Measurements from ENCODE around the gene PRRT4.

GRCh38 chr7:128392446-128393327 lies 31.2 kb upstream of the PRRT4 start:
- no peak for TF ChIP-seq CTCF (conservative IDR thresholded peaks at IDR 0.05)
- TF ChIP-seq EZH2 (IDR thresholded peaks at IDR 0.05; ENCODE audit: low read depth), result no peak

Data from PC-9 (cell line).